Liver (tissue), 9 donors: ENCODE data around the gene CACNA1H. TPM values are rescaled to one million over a fixed set of nuclear protein-coding genes. Genes with fewer than 3 reads are reported as not detected.

Source experiments
- DNase-seq: peaks from one replicate; pipeline ENCODE4 v3.0.0-alpha.2; 2017; ENCODE audit warnings: low spot score
- H3K27ac ChIP-seq, 2 donors: one replicate each; pipeline ENCODE4 v1.7.0; 2013; ENCODE audit warnings: inconsistent platforms in 2 of 2, low read length in 2 of 2, control low read depth in 1 of 2, low read depth in 1 of 2, mild to moderate bottlenecking in 1 of 2
- H3K27me3 ChIP-seq, 4 donors: one replicate each; pipeline versions ENCODE4 v1.6.1 to v1.7.0; 2013; ENCODE audit warnings: low read length in 3 of 4, inconsistent platforms in 1 of 4, mild to moderate bottlenecking in 1 of 4, moderate library complexity in 1 of 4; ENCODE audit not compliant: control insufficient read depth in 4 of 4, insufficient read depth in 4 of 4
- H3K36me3 ChIP-seq, 4 donors: one replicate each; pipeline versions ENCODE4 v1.6.1 to v1.7.0; 2013; ENCODE audit warnings: low read length in 3 of 4, mild to moderate bottlenecking in 3 of 4, low read depth in 1 of 4, moderate library complexity in 1 of 4; ENCODE audit not compliant: control insufficient read depth in 4 of 4, insufficient read depth in 3 of 4
- H3K4me1 ChIP-seq, 4 donors: one replicate each; pipeline versions ENCODE4 v1.6.1 to v1.7.0; 2013; ENCODE audit warnings: low read length in 3 of 4, mild to moderate bottlenecking in 3 of 4, moderate library complexity in 1 of 4; ENCODE audit not compliant: control insufficient read depth in 4 of 4, insufficient read depth in 4 of 4
- H3K4me3 ChIP-seq, 3 donors: one replicate each; pipeline versions ENCODE4 v1.6.1 to v1.7.0; 2013; ENCODE audit warnings: low read length in 3 of 3, control low read depth in 1 of 3, low read depth in 1 of 3, mild to moderate bottlenecking in 1 of 3
- H3K9ac ChIP-seq, 2 donors: one replicate each; pipeline ENCODE4 v1.7.0; 2013; ENCODE audit warnings: low read length in 2 of 2, mild to moderate bottlenecking in 2 of 2, moderate library complexity in 2 of 2, control low read depth in 1 of 2, low read depth in 1 of 2
- H3K9me3 ChIP-seq, 4 donors: one replicate each; pipeline versions ENCODE4 v1.6.1 to v1.7.0; 2013; ENCODE audit warnings: low read length in 3 of 4; ENCODE audit not compliant: control insufficient read depth in 4 of 4
- ATF3 ChIP-seq: IDR thresholded peaks from 2 replicates; pipeline ENCODE4 v1.6.1; 2016; ENCODE audit warnings: antibody characterized with exemption
- CTCF ChIP-seq: fragments of 150-350 bp; IDR thresholded peaks from 2 replicates; pipeline ENCODE4 v1.5.1; 2017; ENCODE audit warnings: improper control_type of control experiment, low read depth, low read length; ENCODE audit not compliant: missing input control
- EGR1 ChIP-seq, 2 donors: IDR thresholded peaks; 2 replicates each; pipeline ENCODE4 v1.6.1; 2016 to 2018; ENCODE audit warnings: antibody characterized with exemption in 2 of 2, low read depth in 2 of 2
- FOXA1 ChIP-seq: IDR thresholded peaks from 2 replicates; pipeline ENCODE4 v1.6.1; 2016; ENCODE audit warnings: antibody characterized with exemption
- FOXA2 ChIP-seq: IDR thresholded peaks from 2 replicates; pipeline ENCODE4 v1.6.1; 2016; ENCODE audit warnings: antibody characterized with exemption
- GABPA ChIP-seq, 2 donors: IDR thresholded peaks in 1 of 2; conservative IDR thresholded peaks in 1 of 2; 2 replicates each; pipeline ENCODE4 v1.6.1; 2016; ENCODE audit warnings: antibody characterized with exemption in 2 of 2, mild to moderate bottlenecking in 1 of 2, moderate library complexity in 1 of 2
- HNF4A ChIP-seq, 2 donors: conservative IDR thresholded peaks; 2 replicates each; pipeline ENCODE4 v1.6.1; 2016; ENCODE audit warnings: antibody characterized with exemption in 2 of 2, mild to moderate bottlenecking in 2 of 2
- HNF4G ChIP-seq: IDR thresholded peaks from 2 replicates; pipeline ENCODE4 v1.6.1; 2016; ENCODE audit warnings: antibody characterized with exemption
- JUND ChIP-seq, 2 donors: IDR thresholded peaks; 2 replicates each; pipeline ENCODE4 v1.6.1; 2016; ENCODE audit warnings: antibody characterized with exemption in 2 of 2
- MAX ChIP-seq: IDR thresholded peaks from 2 replicates; pipeline ENCODE4 v1.6.1; 2016; ENCODE audit warnings: antibody characterized with exemption
- NR2F2 ChIP-seq: IDR thresholded peaks from 2 replicates; pipeline ENCODE4 v1.6.1; 2016; ENCODE audit warnings: antibody characterized with exemption
- RAD21 ChIP-seq, 2 donors: IDR thresholded peaks; 2 replicates each; pipeline ENCODE4 v1.6.1; 2016; ENCODE audit warnings: antibody characterized with exemption in 2 of 2, mild to moderate bottlenecking in 2 of 2
- REST ChIP-seq: IDR thresholded peaks from 2 replicates; pipeline ENCODE4 v1.6.1; 2016; ENCODE audit warnings: antibody characterized with exemption, mild to moderate bottlenecking
- RXRA ChIP-seq, 2 donors: IDR thresholded peaks; 2 replicates each; pipeline ENCODE4 v1.6.1; 2017 to 2018; ENCODE audit warnings: antibody characterized with exemption in 2 of 2, mild to moderate bottlenecking in 1 of 2
- SP1 ChIP-seq: IDR thresholded peaks from 2 replicates; pipeline ENCODE4 v1.6.1; 2018; ENCODE audit warnings: antibody characterized with exemption, mild to moderate bottlenecking
- TAF1 ChIP-seq: conservative IDR thresholded peaks from 2 replicates; pipeline ENCODE4 v1.6.1; 2016; ENCODE audit warnings: antibody characterized with exemption, mild to moderate bottlenecking
- YY1 ChIP-seq: IDR thresholded peaks from 2 replicates; pipeline ENCODE4 v1.6.1; 2016; ENCODE audit warnings: antibody characterized with exemption, mild to moderate bottlenecking
- ZBTB33 ChIP-seq: IDR thresholded peaks from 2 replicates; pipeline ENCODE4 v1.6.1; 2016; ENCODE audit warnings: antibody characterized with exemption
- WGBS: extraction: QIAGEN DNeasy Blood & Tissue Kit; methylation state at CpG from one replicate; pipeline ENCODE4 v1.1.7; 2013; 5-methylcytosine and 5-hydroxymethylcytosine counted together
- polyA plus RNA-seq, 2 donors: library from polyadenylated mRNA; stranded (reverse) in 1 of 2; unstranded in 1 of 2; fragments of 200-250 nt in 1 of 2; fragments of >200 nt in 1 of 2; fragmentation: Nextera tagmentation in 1 of 2; extraction: Ambion mirVana in 1 of 2; gene quantifications; one replicate each; pipeline versions ENCODE4 v1.2.1 to v1.2.3, GENCODE V29; 2013 to 2015
- total RNA-seq, 2 donors: library from RNA; depleted of rRNA; stranded (reverse); fragments of >200 nt; gene quantifications; one replicate each; pipeline ENCODE4 v1.2.3, GENCODE V29; 2014
- donor health status: healthy.
- donor health status: healthy.
- donor health status: healthy.
- donor health status: healthy.
- donor health status: healthy.

The CACNA1H gene
- total and polyA plus RNA-seq, 4 donors = 0.21 to 8.5 (median 6.1) TPM

- H3K4me1 ChIP-seq = no peaks in the 10 kb centered on the region
- DNase-seq = no peak
- 90% methylated on average over 19 of the region's 19 CpGs for WGBS
- no peaks in the 10 kb centered on the region for H3K9me3 ChIP-seq
- TF ChIP-seq JUND (IDR thresholded peaks at IDR 0.05) (no peak), REST (no peak), FOXA1 (no peak), MAX (no peak), RAD21 (IDR thresholded peaks at IDR 0.05) (no peak), FOXA2 (no peak), EGR1 (IDR thresholded peaks at IDR 0.05; ENCODE audit: low read depth in 2 of 2) (no peak)
- H3K4me3 ChIP-seq = no peak overlapping the region
- no peak overlapping the region for H3K9ac ChIP-seq
- no peak overlapping the region for H3K27ac ChIP-seq
- no peaks in the 10 kb centered on the region for H3K36me3 ChIP-seq
- peaks cover 0 to 3% (median 0%) of the 10 kb centered on the region in 4 donors for H3K27me3 ChIP-seq
Observed at GRCh38 chr16:1119129-1119528, 33.8 kb upstream of the CACNA1H start.

GRCh38 chr16:1119766-1120576 is 32.9 kb upstream of the CACNA1H start:
- Histone ChIP-seq H3K9me3 (no peaks in the 10 kb centered on the region), H3K9ac (no peak overlapping the region), H3K27me3 (peaks cover 0 to 3% (median 0%) of the 10 kb centered on the region in 4 donors), H3K4me3 (no peak overlapping the region), H3K4me1 (no peaks in the 10 kb centered on the region), H3K27ac (no peak overlapping the region), H3K36me3 (no peaks in the 10 kb centered on the region)
- no peak for TF ChIP-seq GABPA (IDR thresholded peaks at IDR 0.05 in 1 of 2, conservative IDR thresholded peaks at IDR 0.05 in 1 of 2)
- no peak for TF ChIP-seq RXRA (IDR thresholded peaks at IDR 0.05)
- no peak for TF ChIP-seq NR2F2
- no peak for TF ChIP-seq HNF4G
- no peak for TF ChIP-seq CTCF
- TF ChIP-seq SP1 = no peak
- no peak for TF ChIP-seq JUND (IDR thresholded peaks at IDR 0.05)
- no peak for TF ChIP-seq FOXA1
- TF ChIP-seq MAX = no peak
- no peak for TF ChIP-seq YY1
- no peak for TF ChIP-seq REST
- no peak for TF ChIP-seq HNF4A (conservative IDR thresholded peaks at IDR 0.05)
- no peak for TF ChIP-seq FOXA2
- no peak for TF ChIP-seq RAD21 (IDR thresholded peaks at IDR 0.05)
- TF ChIP-seq ZBTB33 = no peak
- TF ChIP-seq TAF1 = no peak
- TF ChIP-seq EGR1 (IDR thresholded peaks at IDR 0.05; ENCODE audit: low read depth in 2 of 2) = no peak
- no peak for TF ChIP-seq ATF3
- 78% methylated on average over 35 of the region's 35 CpGs for WGBS
- no peak for DNase-seq
